H1 (cell line): ENCODE results near the gene PRELID1. TPM values are rescaled to one million over a fixed set of nuclear protein-coding genes. Genes with fewer than 3 reads are reported as not detected.

Experiments used
- ASH2L ChIP-seq: fragments of 200-600, 300-600 bp; sonication (generic); IDR thresholded peaks from one replicate; pipeline ENCODE4 v1.7.1; 2017; ENCODE audit warnings: low read length
- CREB1 ChIP-seq: IDR thresholded peaks from 2 replicates; pipeline ENCODE4 v1.6.1; 2012; ENCODE audit warnings: inconsistent platforms
- CTCF ChIP-seq, 3 experiments: IDR thresholded peaks; 1 replicate in 2 of 3; 2 replicates in 1 of 3; pipeline versions ENCODE4 v1.5.1 to v1.6.1; 2011; ENCODE audit warnings: low read length in 3 of 3, mild to moderate bottlenecking in 3 of 3, inconsistent platforms in 2 of 3, low read depth in 1 of 3, moderate library complexity in 1 of 3; ENCODE audit not compliant: insufficient read depth in 1 of 3; ENCODE audit errors: control extremely low read depth in 1 of 3
- KDM1A ChIP-seq: fragments of 200-600, 300-600 bp; sonication (generic); IDR thresholded peaks from 2 replicates; pipeline ENCODE4 v1.7.1; 2016; ENCODE audit warnings: mild to moderate bottlenecking, low read length, borderline replicate concordance
- POLR2AphosphoS5 ChIP-seq: IDR thresholded peaks from 2 replicates; pipeline ENCODE4 v1.6.1; 2011; ENCODE audit warnings: low read depth, low read length
- polyA plus RNA-seq, 7 experiments: library from polyadenylated mRNA; depleted of rRNA in 3 of 7; stranded (reverse) in 5 of 7; unstranded in 2 of 7; fragments of >200 nt in 5 of 7; fragments of 200-250 nt in 2 of 7; gene quantifications; 1 replicate in 5 of 7; 2 replicates in 1 of 7; 4 replicates in 1 of 7; pipeline versions ENCODE4 v1.2.1 to v1.2.3, GENCODE V29; 2011 to 2013; ENCODE audit warnings: missing spikeins in 2 of 7, mixed read lengths in 2 of 7
- total RNA-seq: library from RNA; stranded (reverse); fragmentation: NEBNext Ultra II Directional; extraction: Animal tissue kit (Norgen Biotek cat#: 25700); gene quantifications from 2 replicates; pipeline ENCODE4 v1.2.1, GENCODE V29; 2021

PRELID1 gene
- total and polyA plus RNA-seq, 2 of the 8 experiments (the other 6 are each of a cell fraction or from before 2014, with no cell fraction given) = 272 to 428 TPM

- no peak for TF ChIP-seq CTCF (IDR thresholded peaks at IDR 0.05; ENCODE audit: control extremely low read depth in 1 of 3, insufficient read depth in 1 of 3, low read depth in 1 of 3, low read length in 3 of 3)
- TF ChIP-seq ASH2L = no peak
- TF ChIP-seq POLR2AphosphoS5 = no peak
- no peak for TF ChIP-seq KDM1A
- TF ChIP-seq CREB1 = no peak
These were observed 50.7 kb downstream of the PRELID1 start (continued) for GRCh38 chr5:177354256-177354655.
